Activated CD8-positive, alpha-beta memory T cell treated with anti-CD3 and anti-CD28 coated beads, Interleukin-2, amount 10 ng/mL, durations not matched to agents 7 days and 5 days (primary cell): ENCODE data around the gene CPNE9. TPM values are rescaled to one million over a fixed set of nuclear protein-coding genes. Genes with fewer than 3 reads are reported as not detected.
"Not testable (repeated sequence)": the region's sequence is repeated elsewhere in the genome, so short reads cannot be mapped to it uniquely, and the experiment has no call there.

Source experiments
- ATAC-seq: fragments of 150-1000 bp; cut with Tn5 transposase; one replicate; pipeline ENCODE4 v1.10.0; 2021; ENCODE audit warnings: moderate library complexity
- CTCF ChIA-PET: fragments of 350-600 bp; sonication (Branson Sonifier 250); formaldehyde crosslinking; loops from one replicate; lab custom pipeline; 2021; ENCODE audit warnings: antibody characterized with exemption; lab: Charles Lee
- DNase-seq: peaks from one replicate; pipeline ENCODE4 v3.0.0-alpha.2; 2020
- H3K27ac Mint-ChIP-seq: one replicate; pipeline ENCODE4 v1.8.0; 2021; ENCODE audit warnings: mild to moderate bottlenecking, mixed read lengths
- H3K27me3 Mint-ChIP-seq: one replicate; pipeline ENCODE4 v1.8.0; 2021; ENCODE audit warnings: mixed read lengths
- H3K36me3 Mint-ChIP-seq: one replicate; pipeline ENCODE4 v1.8.0; 2021; ENCODE audit warnings: mild to moderate bottlenecking, mixed read lengths
- H3K4me1 Mint-ChIP-seq: one replicate; pipeline ENCODE4 v1.8.0; 2021; ENCODE audit warnings: mixed read lengths
- H3K4me3 Mint-ChIP-seq: one replicate; pipeline ENCODE4 v1.8.0; 2021; ENCODE audit warnings: mild to moderate bottlenecking, moderate library complexity, mixed read lengths
- H3K9me3 Mint-ChIP-seq: one replicate; pipeline ENCODE4 v1.8.0; 2022; ENCODE audit warnings: low read depth, mixed read lengths
- total RNA-seq, 2 experiments: library from RNA; stranded (reverse); gene quantifications; one replicate each; pipeline ENCODE4 v1.2.3, GENCODE V29; 2021

CPNE9 gene
- total RNA-seq, 2 experiments from 2014 or later = not detected

GRCh38 chr3:9769012-9769411 lies 65.4 kb downstream of the CPNE9 start:
- Mint-ChIP-seq H3K36me3 (peaks cover 6% of the 10 kb centered on the region), H3K9me3 (no peaks in the 10 kb centered on the region), H3K4me1 (peaks cover 33% of the 10 kb centered on the region), H3K27ac (peak overlapping the region; percentile 70), H3K4me3 (peak overlapping the region; percentile 66), H3K27me3 (no peaks in the 10 kb centered on the region)
- CTCF ChIA-PET = interaction anchor here (0.9 to 1.1 kb wide), 3 partner anchors 15 to 218 kb away, joined by 3 read pairs; partner anchors contain the start of gene EMC3
- DNase-seq (no peak), ATAC-seq (no peak)

- ATAC-seq = peak; percentile 95
- Mint-ChIP-seq H3K27me3 (no peaks in the 10 kb centered on the region), H3K4me1 (peaks cover 33% of the 10 kb centered on the region), H3K9me3 (no peaks in the 10 kb centered on the region), H3K4me3 (peak within 1 kb of the TSS; percentile 67), H3K36me3 (peaks cover 6% of the 10 kb centered on the region), H3K27ac (peak within 1 kb of the TSS; percentile 74)
- peak; percentile 78 for DNase-seq
- CTCF ChIA-PET = interaction anchor here (0.9 to 1.1 kb wide), 5 partner anchors 14 to 217 kb away, joined by 3 to 4 read pairs (median 3); partner anchors contain the start of gene EMC3
Measured at GRCh38 chr3:9769426-9770275, 66.0 kb downstream of the CPNE9 start, which contains the start of gene CAMK1. CAMK1 (minus strand) TSS chr3:9769947; CDS start chr3:9767749, 2,198 bp downstream.

GRCh38 chr3:9770276-9770812 lies 66.7 kb downstream of the CPNE9 start:
- Mint-ChIP-seq H3K4me1 (peaks cover 30% of the 10 kb centered on the region), H3K9me3 (no peaks in the 10 kb centered on the region), H3K27me3 (no peaks in the 10 kb centered on the region), H3K36me3 (peaks cover 3% of the 10 kb centered on the region), H3K4me3 (peak overlapping the region; percentile 67), H3K27ac (peak overlapping the region; percentile 74)
- DNase-seq (no peak), ATAC-seq (no peak)
- CTCF ChIA-PET = interaction anchor here (1.0 to 1.1 kb wide), 4 partner anchors 17 to 217 kb away, joined by 3 to 4 read pairs (median 3); partner anchors contain the start of gene EMC3

- not testable (repeated sequence) for H3K27ac Mint-ChIP-seq, H3K27me3 Mint-ChIP-seq, H3K9me3 Mint-ChIP-seq, H3K36me3 Mint-ChIP-seq, DNase-seq, H3K4me3 Mint-ChIP-seq, ATAC-seq
- H3K4me1 Mint-ChIP-seq = peaks cover 30% of the 10 kb centered on the region
- CTCF ChIA-PET = interaction anchor here (0.7 to 1.3 kb wide), 2 partner anchors 19 to 24 kb away, joined by 3 to 4 read pairs; no protein-coding TSS in a partner anchor
Measured at GRCh38 chr3:9771007-9771406, 67.4 kb downstream of the CPNE9 start.

- CTCF ChIA-PET = interaction anchor here (1.5 to 1.9 kb wide), 3 partner anchors 14 to 50 kb away, joined by 3 to 5 read pairs (median 3); partner anchors contain the start of gene BRPF1
- Mint-ChIP-seq H3K9me3 (no peaks in the 10 kb centered on the region), H3K27ac (no peak overlapping the region), H3K4me1 (peaks cover 48% of the 10 kb centered on the region), H3K4me3 (no peak overlapping the region), H3K27me3 (no peaks in the 10 kb centered on the region), H3K36me3 (peaks cover 14% of the 10 kb centered on the region)
- no peak for DNase-seq
- no peak for ATAC-seq
Measured at GRCh38 chr3:9776896-9777693, 73.5 kb downstream of the CPNE9 start.

GRCh38 chr3:9777694-9778021 lies 74.0 kb downstream of the CPNE9 start:
- H3K36me3 Mint-ChIP-seq = peaks cover 18% of the 10 kb centered on the region
- peak overlapping the region; percentile 88 for H3K27ac Mint-ChIP-seq
- H3K4me3 Mint-ChIP-seq = no peak overlapping the region
- H3K27me3 Mint-ChIP-seq = no peaks in the 10 kb centered on the region
- H3K9me3 Mint-ChIP-seq = no peaks in the 10 kb centered on the region
- DNase-seq (no peak), ATAC-seq (no peak)
- H3K4me1 Mint-ChIP-seq = peaks cover 53% of the 10 kb centered on the region
- CTCF ChIA-PET = interaction anchor here (1.5 to 1.9 kb wide), 2 partner anchors 47 to 51 kb away, joined by 3 to 5 read pairs; partner anchors contain the start of gene BRPF1

- peak overlapping the region; percentile 88 for H3K27ac Mint-ChIP-seq
- ATAC-seq = peak; percentile 61
Measured at GRCh38 chr3:9778143-9779074, 74.8 kb downstream of the CPNE9 start.

GRCh38 chr3:9779075-9779593 lies 75.5 kb downstream of the CPNE9 start:
- peak overlapping the region; percentile 88 for H3K27ac Mint-ChIP-seq
- DNase-seq = no peak
- no peak for ATAC-seq
- peaks cover 57% of the 10 kb centered on the region for H3K4me1 Mint-ChIP-seq
- CTCF ChIA-PET = interaction anchor here (1.4 kb wide), 1 partner anchor 38 kb away, joined by 3 read pairs; no protein-coding TSS in a partner anchor
- H3K36me3 Mint-ChIP-seq = peaks cover 24% of the 10 kb centered on the region
- no peak overlapping the region for H3K4me3 Mint-ChIP-seq
- no peaks in the 10 kb centered on the region for H3K27me3 Mint-ChIP-seq
- no peaks in the 10 kb centered on the region for H3K9me3 Mint-ChIP-seq

More at GRCh38 chr3:9778143-9779074, 74.8 kb downstream of the CPNE9 start:
- CTCF ChIA-PET = interaction anchor here (1.5 to 1.9 kb wide), 2 partner anchors 48 to 51 kb away, joined by 3 to 5 read pairs; partner anchors contain the start of gene BRPF1
- Mint-ChIP-seq H3K27me3 (no peaks in the 10 kb centered on the region), H3K9me3 (no peaks in the 10 kb centered on the region), H3K4me3 (no peak overlapping the region), H3K4me1 (peaks cover 57% of the 10 kb centered on the region), H3K36me3 (peaks cover 22% of the 10 kb centered on the region)
- DNase-seq = peak; percentile 65

Other genes starting within 250 kb of the CPNE9 start
- gene LHFPL4, start 150.0 kb upstream of the CPNE9 start, total RNA-seq = not detected
- 10 to 100 TPM; 50.5 to 52.7 TPM for gene MTMR14, start 54.3 kb upstream of the CPNE9 start, total RNA-seq
- gene BRPF1, start 27.9 kb downstream of the CPNE9 start, total RNA-seq = 10 to 100 TPM; 48.1 to 50.1 TPM
- 10 to 100 TPM; 32.1 to 34.5 TPM for gene OGG1, start 46.1 kb downstream of the CPNE9 start, total RNA-seq
- 10 to 100 TPM; 31.7 to 57.7 TPM for gene CAMK1, start 66.1 kb downstream of the CPNE9 start, total RNA-seq
- gene TADA3, start 88.6 kb downstream of the CPNE9 start, total RNA-seq = 10 to 100 TPM; 89.8 to 90.6 TPM
- 100 to 1,000 TPM; 274 to 300 TPM for gene ARPC4, start 89.2 kb downstream of the CPNE9 start, total RNA-seq
- gene TTLL3, start 106.4 kb downstream of the CPNE9 start, total RNA-seq = 10 to 100 TPM; 40.4 to 77.5 TPM
- gene RPUSD3, start 140.2 kb downstream of the CPNE9 start, total RNA-seq = 10 to 100 TPM; 61.7 to 77.6 TPM
- gene CIDEC, start 176.4 kb downstream of the CPNE9 start, total RNA-seq = not detected
- 10 to 100 TPM; 27.9 to 44.0 TPM for gene JAGN1, start 186.8 kb downstream of the CPNE9 start, total RNA-seq
- gene IL17RE, start 199.0 kb downstream of the CPNE9 start, total RNA-seq = 1 to 10 TPM in 1 of 2 experiments, under 1 TPM in 1; 0.68 to 1.9 TPM
- under 1 TPM; 0.30 to 0.41 TPM for gene IL17RC, start 213.3 kb downstream of the CPNE9 start, total RNA-seq
- gene CRELD1, start 230.0 kb downstream of the CPNE9 start, total RNA-seq = 10 to 100 TPM; 17.4 to 18.9 TPM
- gene PRRT3, start 248.6 kb downstream of the CPNE9 start, total RNA-seq = 1 to 10 TPM; 3.5 to 6.4 TPM